Stimulated activated CD8-positive, alpha-beta memory T cell treated with anti-CD3 and anti-CD28 coated beads, Interleukin-12 subunit alpha, Interleukin-12 subunit beta, amount 100 ng/mL, for 1 hour (primary cell): ENCODE measurements around the gene AKR1C8.

Experiments used
- DNase-seq: peaks from one replicate; pipeline ENCODE4 v3.0.0-alpha.2; 2020; ENCODE audit warnings: low read depth

AKR1C8 gene

DNA sequence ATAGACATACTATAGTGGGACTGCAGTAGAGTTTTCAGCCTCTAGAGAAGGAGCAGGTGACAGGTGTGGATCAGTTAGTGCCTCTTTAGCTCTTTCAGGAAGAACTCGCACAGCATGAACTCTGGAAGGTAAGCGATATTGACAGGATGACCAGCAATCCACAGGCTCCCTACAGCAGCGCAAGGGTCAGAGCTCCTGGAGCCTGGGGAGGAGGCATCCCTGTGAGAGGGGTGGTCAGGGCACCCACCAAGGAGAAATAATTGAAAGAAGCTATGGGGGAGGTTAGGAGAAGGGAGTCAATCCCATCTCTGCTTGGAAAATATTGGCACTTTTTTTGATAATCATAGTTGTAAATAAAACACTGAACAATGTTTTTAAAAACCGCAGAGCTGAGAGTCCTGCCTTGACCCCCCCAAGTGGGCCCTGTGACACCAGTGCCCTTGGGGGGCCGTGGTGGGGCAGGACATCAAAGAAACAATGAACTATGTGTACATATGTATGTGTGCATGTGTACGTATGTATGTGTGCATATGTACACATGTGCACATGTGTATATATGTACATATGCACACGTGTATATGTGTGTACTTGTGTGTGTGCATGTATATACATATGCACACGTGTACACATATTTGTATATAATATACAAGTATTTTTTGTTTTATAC is 77.0 kb downstream of the AKR1C8 start:
- DNase-seq, result no peak

DNA sequence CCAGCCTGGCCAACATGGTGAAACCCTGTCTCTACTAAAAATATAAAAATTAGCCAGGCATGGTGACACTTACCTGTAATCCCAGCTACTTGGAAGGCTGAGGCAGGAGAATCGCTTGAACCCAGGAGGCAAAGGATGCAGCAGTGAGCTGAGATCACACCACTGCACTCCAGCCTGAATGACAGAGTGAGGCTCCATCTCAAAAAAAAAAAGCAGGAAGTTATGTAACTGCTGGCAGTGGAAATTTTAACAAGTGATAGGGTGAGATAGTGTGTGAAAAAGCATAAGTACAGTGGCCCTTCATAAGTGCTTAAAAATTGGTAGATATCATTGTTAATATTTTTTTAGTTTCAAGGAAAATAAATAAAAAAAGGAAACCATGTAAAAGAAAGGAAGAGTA is 78.4 kb downstream of the AKR1C8 start:
- no peak for DNase-seq

DNA sequence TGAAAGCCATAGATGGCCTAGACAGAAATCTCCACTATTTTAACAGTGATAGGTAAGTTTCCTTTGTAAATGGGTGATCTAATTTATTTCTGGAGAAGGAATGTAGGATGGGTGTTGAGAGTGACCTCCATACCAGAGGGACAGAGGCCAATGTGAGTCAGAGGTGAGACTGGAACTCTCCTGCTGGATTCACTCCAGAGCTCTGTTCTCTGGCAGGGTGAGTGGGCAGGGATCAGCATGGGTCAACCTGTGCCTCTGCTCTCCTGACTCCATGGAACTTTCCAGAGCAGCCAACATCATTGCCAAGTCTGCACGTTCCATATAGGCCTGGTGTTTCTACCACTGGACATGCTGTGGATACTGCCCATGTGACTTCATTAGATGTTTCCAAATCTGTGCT is 79.3 kb downstream of the AKR1C8 start:
- no peak for DNase-seq
